ENCODE results near the gene ZNF423.

ZNF423 gene

DNA sequence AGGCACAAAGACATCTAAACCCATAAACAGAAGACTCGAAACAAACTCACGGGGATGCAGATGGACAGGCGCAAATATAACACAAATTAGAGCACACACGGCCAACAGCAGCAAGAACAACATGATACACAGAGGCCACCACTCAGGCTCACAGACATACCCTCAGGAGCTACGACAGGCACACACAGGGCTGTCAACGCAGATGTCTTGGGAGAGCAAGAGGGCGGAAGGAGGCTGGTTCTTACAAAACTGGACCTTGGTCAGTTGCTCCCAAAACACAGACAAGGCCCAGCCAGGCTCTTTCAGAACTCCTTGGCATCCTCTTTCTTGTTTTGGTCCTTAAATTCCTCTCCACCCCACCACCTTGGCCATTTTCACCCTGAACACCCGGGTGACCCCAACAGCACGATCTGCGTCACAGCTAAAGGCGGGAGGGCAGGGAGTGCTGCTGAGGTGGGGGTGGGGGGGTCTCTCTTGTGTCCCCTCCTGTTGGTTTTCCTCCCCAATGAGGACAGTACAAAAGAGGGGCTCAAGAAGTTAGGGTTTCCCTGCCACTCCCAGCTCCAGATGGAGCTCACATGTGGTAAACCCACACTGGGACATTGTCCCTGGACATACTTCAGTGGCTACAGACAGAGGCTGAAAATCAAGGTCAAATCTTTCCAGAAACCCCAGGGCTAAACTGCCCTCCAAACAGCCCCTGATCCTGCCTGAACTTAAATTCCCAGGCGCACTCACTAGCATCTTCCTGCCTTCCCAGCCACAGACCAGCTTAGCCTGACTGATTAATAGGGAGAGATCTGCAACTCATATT lies 261.0 kb downstream of the ZNF423 start:
- DNase-seq: no peak

GRCh38 chr16:49594153-49594552 lies 261.8 kb downstream of the ZNF423 start:
- no peak for DNase-seq

- no peak for DNase-seq
Measured at GRCh38 chr16:49593424-49594040, 262.4 kb downstream of the ZNF423 start.

DNA sequence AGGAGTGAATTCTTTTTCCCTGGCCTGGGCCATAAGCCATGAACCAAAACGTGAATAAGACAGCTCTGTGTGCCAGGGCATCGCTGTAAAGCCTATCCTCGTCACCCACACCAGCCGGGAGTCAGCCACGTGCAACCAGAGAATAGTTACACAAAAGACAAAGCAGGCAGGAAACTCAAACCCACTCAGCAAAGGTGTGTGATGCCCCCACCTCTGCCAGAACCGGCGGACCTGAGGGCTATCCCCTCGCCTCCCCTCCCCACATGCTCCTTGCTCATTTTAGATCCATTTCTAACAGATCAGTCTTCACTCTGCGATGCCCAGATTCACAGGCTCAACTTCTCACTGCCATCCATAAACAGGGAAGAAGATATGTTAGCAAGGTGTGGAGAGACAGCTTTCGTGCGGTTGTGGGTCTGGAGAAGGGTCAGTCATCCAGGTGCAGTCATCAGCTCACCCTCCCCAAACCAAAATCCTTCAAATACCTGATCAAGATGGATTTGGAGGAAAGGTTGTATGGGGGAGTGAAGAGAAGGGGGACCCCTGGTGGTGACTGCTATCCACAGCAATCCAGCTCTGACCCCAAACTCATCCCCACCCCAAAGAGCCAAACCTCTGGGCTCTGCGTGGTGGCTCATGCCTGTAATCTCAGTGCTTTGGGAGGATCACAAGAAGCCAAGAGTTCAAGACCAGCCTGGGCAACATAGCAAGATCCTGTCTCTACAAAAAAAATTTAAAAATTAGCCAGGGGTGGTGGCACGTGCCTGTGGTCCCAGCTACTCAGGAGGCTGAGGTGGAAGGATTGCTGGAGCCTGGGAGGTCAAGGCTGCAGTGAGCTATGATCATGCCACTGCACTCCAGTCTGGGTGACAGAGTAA lies 263.1 kb downstream of the ZNF423 start:
- peak; percentile 65 for DNase-seq

GRCh38 chr16:49590166-49590871 lies 265.6 kb downstream of the ZNF423 start:
- DNase-seq: no peak

DNA sequence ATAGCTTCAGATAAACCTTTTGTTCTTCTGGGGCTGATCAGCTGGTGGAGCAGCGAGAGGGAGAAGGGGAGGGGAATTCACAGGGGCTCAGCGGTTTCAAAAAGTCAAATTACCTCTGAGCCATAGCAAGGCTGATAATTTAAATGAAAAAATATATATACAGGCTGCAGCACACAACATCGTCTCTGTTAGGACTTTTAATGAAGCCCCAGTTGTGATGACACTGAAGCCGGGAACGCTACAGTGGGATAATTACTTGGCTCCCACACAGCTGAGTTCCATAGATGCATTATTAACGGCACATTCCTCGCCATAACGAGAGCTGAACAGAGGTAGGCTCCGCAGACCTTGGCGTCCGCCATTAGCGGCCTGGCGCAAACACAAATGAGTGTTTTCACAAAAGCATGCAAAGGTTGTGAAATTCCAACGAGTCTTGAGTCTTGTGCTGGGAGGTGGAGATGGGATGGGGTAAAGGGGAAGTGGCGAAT lies 266.3 kb downstream of the ZNF423 start:
- DNase-seq: no peak

- no peak for DNase-seq
Measured at GRCh38 chr16:49588729-49589384, 267.1 kb downstream of the ZNF423 start.

- no peak for DNase-seq
Measured at GRCh38 chr16:49588026-49588425, 267.9 kb downstream of the ZNF423 start.

DNA sequence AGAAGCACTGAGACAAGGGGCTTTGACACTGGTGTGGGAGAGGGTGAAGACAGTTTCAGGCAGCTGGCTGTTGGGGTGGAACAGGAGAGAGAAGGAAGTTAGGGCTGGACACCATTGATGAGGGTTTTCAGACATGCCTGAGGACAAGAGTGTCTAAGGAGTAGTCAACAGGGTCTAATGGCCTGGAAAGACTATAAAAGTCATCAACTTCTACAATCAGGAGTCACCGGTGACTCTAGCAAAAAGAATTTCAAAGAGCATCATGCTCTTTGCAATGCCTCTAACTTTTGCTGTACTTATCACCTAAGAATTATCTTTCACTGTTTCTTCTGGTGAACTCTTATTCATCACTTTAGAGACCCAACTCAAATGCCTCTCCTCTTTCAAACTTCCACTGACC lies 268.4 kb downstream of the ZNF423 start:
- no peak for DNase-seq

DNA sequence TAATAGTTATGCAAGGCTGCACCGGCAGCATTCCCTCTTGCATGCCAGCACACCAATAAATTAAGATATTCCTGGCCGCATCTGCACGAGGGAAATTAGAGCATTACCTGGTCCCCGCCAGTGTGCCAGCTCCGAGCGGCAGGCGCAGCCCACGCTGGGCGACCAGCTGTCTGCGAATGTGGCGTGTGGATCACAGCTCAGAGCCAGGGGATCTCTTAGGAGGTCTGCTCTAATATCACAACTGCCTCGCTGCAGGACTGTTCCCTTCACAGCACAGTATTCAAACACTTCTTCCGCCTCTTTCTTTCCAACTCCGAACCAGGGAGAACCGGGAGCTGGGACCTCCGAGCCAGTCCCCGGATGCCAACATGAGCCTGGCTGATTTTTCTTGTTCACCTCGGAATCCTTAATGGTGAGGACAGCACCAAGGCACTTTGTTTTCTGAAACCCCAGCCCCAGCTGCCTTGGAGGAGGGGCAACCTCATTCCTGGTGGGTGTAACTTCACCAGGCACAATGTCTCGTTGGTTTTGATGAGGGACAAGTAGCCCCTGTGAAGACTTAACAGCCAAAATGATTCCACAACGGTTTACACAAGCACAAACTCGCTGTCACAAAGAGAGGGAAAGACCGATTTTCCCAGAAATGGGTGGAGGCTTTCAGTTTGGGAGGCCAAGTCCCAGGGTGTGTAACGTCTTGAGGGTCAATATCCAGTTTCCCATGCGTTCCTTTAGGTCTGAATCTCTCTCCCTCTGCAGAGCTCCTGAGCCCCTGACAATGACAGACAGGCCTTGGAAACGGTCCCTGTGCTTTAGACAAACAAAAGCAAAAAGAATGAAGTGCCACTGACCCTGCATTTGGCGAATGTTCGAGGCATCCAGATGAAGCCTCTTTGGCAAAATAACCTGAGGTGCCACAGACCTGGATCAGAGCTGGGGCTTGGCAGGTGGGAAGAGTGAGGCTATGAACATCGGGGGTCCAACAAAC lies 269.2 kb downstream of the ZNF423 start:
- no peak for DNase-seq

GRCh38 chr16:49585143-49585832 lies 270.6 kb downstream of the ZNF423 start:
- DNase-seq: peak; percentile 41

DNA sequence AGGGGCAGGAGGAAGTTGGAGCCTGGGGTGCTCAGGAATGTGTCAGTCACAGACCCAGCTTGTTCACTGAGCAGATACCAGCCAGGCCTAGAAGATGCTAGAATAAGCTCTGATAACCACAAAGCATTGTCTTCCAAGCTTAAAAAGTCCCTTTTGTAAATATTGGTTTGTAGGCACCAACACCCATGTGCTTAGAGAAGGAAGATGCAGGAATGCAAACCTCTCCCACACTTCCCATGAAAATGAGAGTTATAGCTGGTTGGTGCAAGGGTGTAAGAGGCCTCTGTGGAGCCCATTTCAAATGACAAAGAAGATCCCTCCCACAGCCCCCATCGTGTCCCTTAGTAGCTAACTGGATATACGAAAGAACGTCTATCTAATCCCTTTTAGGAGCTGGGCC lies 272.0 kb downstream of the ZNF423 start:
- DNase-seq: no peak

GRCh38 chr16:49581630-49582298 lies 274.1 kb downstream of the ZNF423 start:
- no peak for DNase-seq

GRCh38 chr16:49580751-49581303 lies 275.1 kb downstream of the ZNF423 start:
- no peak for DNase-seq

DNA sequence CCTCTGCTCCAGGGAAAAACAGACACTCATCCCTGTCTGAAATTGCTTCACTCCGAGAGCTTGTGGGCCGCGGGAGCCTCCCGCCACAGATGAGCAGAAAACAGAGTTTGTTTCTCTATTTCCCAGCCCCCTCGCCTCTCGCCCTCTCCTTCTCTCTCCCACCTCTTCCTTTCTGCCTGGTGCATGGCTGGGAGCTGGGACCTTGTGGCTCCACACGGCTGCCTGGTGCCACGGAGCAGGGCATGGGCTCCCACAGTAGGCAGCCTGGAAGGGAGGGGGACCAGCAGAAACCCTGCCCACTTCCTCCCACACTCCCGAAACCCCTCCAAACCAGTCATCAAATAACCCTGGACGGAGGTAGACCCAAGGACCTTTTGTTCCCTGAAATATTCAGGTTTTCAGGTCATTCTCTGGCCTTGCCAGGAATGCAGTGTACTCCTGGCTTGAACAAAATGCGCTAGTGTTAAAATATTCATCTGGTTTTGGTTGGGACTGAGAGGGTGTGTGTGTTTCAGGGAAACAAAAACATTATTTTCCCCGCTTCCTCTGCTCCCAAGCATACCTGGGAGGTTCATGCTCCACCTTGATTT lies 277.4 kb downstream of the ZNF423 start:
- DNase-seq: no peak

DNA sequence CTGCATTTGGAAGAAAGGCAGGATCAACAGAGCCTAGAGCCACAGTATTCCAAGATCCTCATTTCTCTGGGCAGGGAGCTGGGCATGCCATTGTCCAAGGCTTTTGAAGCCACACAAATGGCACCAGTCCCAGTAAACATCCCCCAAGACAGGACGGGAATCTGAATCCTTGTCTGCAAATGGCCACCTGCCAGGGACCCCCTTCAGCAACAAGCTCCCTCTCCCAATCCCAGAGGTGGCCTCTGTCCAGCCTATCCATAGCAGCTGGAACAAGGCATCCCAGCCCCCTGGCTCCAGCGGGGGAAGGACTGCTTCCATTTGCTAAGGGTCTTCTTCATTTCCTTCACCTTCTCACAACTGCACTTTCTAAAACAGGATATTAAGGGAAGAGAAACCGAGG lies 277.9 kb downstream of the ZNF423 start:
- no peak for DNase-seq

- DNase-seq: peak; percentile 4
Measured at GRCh38 chr16:49576941-49577340, 279.0 kb downstream of the ZNF423 start.

GRCh38 chr16:49576173-49576494 lies 279.8 kb downstream of the ZNF423 start:
- DNase-seq: no peak

All from NCI-H146 (cell line).